ENCODE data around the gene UBE2J2. TPM values are rescaled to one million over a fixed set of nuclear protein-coding genes. Genes with fewer than 3 reads are reported as not detected.

Gene UBE2J2
- total RNA-seq, 1 experiment from 2014 or later, result 83.4 TPM

- H3K56ac ChIP-seq (ENCODE audit: insufficient read length, low read depth, low read length), result no peak overlapping the region
- no peaks in the 10 kb centered on the region for H4K20me1 ChIP-seq (ENCODE audit: control insufficient read depth, insufficient read depth, insufficient read length)
- Mint-ChIP-seq H3K27ac (peak overlapping the region in 1 of 3 experiments; percentile 57; a peak in 1 of 7 replicates), H3K27me3 (ENCODE audit: low read depth) (no peaks in the 10 kb centered on the region), H3K4me1 (peaks cover 15 to 21% of the 10 kb centered on the region in 2 experiments), H3K36me3 (ENCODE audit: insufficient read depth in 1 of 3, low read depth in 3 of 3) (peaks cover 23 to 50% (median 50%) of the 10 kb centered on the region in 3 experiments), H3K4me3 (peak overlapping the region; percentile 28 to 90; a peak in 4 of 5 replicates), H3K9me3 (peaks cover 0 to 4% of the 10 kb centered on the region in 2 experiments; a peak in 1 of 5 replicates)
- H3K27ac ChIP-seq (ENCODE audit: insufficient read length, low read depth, low read length), result no peak overlapping the region
- H3K79me1 ChIP-seq (ENCODE audit: insufficient read depth, low read depth, low read length, poor library complexity, severe bottlenecking), result peaks cover 2% of the 10 kb centered on the region
- H3K27me3 ChIP-seq (ENCODE audit: insufficient read depth, low read length), result no peaks in the 10 kb centered on the region
- no peak overlapping the region; the same call in 1 of the 2 replicates for H3K14ac ChIP-seq (ENCODE audit: insufficient read depth, low read length)
- no CpG with 5 or more reads among the region's 19 CpGs for WGBS (ENCODE audit: extremely low coverage, insufficient read length, low lambda C conversion rate)
- H2BK15ac ChIP-seq (ENCODE audit: low read depth, low read length), result no peak overlapping the region
- no peak for TF ChIP-seq CTCF (conservative IDR thresholded peaks at IDR 0.05)
- no peak overlapping the region for H3K4me2 ChIP-seq (ENCODE audit: insufficient read depth, insufficient read length, low read length)
- no peak overlapping the region for H4K5ac ChIP-seq (ENCODE audit: insufficient read length, low read depth, low read length)
- no peak overlapping the region for H2BK120ac ChIP-seq (ENCODE audit: low read depth, low read length, poor library complexity, severe bottlenecking)
- H3K4ac ChIP-seq (ENCODE audit: low read depth, low read length), result no peak overlapping the region
- no peak overlapping the region for H2BK5ac ChIP-seq (ENCODE audit: insufficient read length, low read length)
- DNase-seq, result no peak
- H3K9ac ChIP-seq (ENCODE audit: extremely low read depth, insufficient read length, low read length), result no peak overlapping the region
- H2AFZ ChIP-seq (ENCODE audit: low read length), result no peak overlapping the region
- H3K23ac ChIP-seq (ENCODE audit: insufficient read length, low read depth, low read length), result no peak overlapping the region
- H2BK12ac ChIP-seq (ENCODE audit: insufficient read length, low read depth, low read length), result no peak overlapping the region
- H3K4me1 ChIP-seq (ENCODE audit: insufficient read depth, low read length), result no peaks in the 10 kb centered on the region
- no peaks in the 10 kb centered on the region for H3K9me3 ChIP-seq (ENCODE audit: control insufficient read depth, low read depth, low read length)
- H3T11ph ChIP-seq (ENCODE audit: low read length), result no peak overlapping the region
- peaks cover 2% of the 10 kb centered on the region; the same call in 1 of the 2 replicates for H3K79me2 ChIP-seq (ENCODE audit: insufficient read depth, low read length)
- H3K18ac ChIP-seq (ENCODE audit: insufficient read length, low read depth, low read length), result no peak overlapping the region
- no peak overlapping the region for H4K8ac ChIP-seq (replicated peaks; ENCODE audit: insufficient read length, low read depth, low read length)
- no peak overlapping the region for H4K91ac ChIP-seq (ENCODE audit: insufficient read length, low read depth, low read length)
- H3K23me2 ChIP-seq (ENCODE audit: insufficient read length, low read depth, low read length, poor library complexity, severe bottlenecking), result peaks cover 6% of the 10 kb centered on the region
- H2BK20ac ChIP-seq (ENCODE audit: low read depth, low read length, poor library complexity, severe bottlenecking), result no peak overlapping the region
- H2AK5ac ChIP-seq (ENCODE audit: insufficient read length, low read length), result no peak overlapping the region
Measured at GRCh38 chr1:1229770-1230169, 43.9 kb downstream of the UBE2J2 start.

Measured in H9 (cell line).